NCI-H1930 (cell line): Measurements from ENCODE around the gene RCC1.
"Not testable (repeated sequence)": the region's sequence is repeated elsewhere in the genome, so short reads cannot be mapped to it uniquely, and the experiment has no call there.

Experiments used
- DNase-seq, 2 experiments: peaks; one replicate each; lab custom pipeline; 2025; lab: John Stamatoyannopoulos, UW

RCC1 gene

GRCh38 chr1:28548318-28548717, 42.5 kb downstream of the RCC1 start:
- no peak for DNase-seq

GRCh38 chr1:28551381-28551780, 45.5 kb downstream of the RCC1 start:
- no peak for DNase-seq

GRCh38 chr1:28552758-28553663, 47.2 kb downstream of the RCC1 start, which contains the start of gene TRNAU1AP:
TRNAU1AP (plus strand) TSS chr1:28553085; CDS start chr1:28553111, 26 bp downstream.
- peak; percentile 91 to 96 for DNase-seq

- no peak for DNase-seq
Measured at GRCh38 chr1:28560886-28561285, 55.0 kb downstream of the RCC1 start.

- DNase-seq, result no peak
Measured at GRCh38 chr1:28564310-28564709, 58.5 kb downstream of the RCC1 start.

GRCh38 chr1:28565040-28565439, 59.2 kb downstream of the RCC1 start:
- no peak for DNase-seq

GRCh38 chr1:28565726-28566125, 59.9 kb downstream of the RCC1 start:
- DNase-seq, result no peak

GRCh38 chr1:28566931-28567330, 61.1 kb downstream of the RCC1 start:
- DNase-seq, result no peak

- DNase-seq, result no peak
Measured at GRCh38 chr1:28571911-28572310, 66.1 kb downstream of the RCC1 start.

- not testable (repeated sequence) for DNase-seq
Measured at GRCh38 chr1:28572891-28573290, 67.0 kb downstream of the RCC1 start.

GRCh38 chr1:28573564-28573963, 67.7 kb downstream of the RCC1 start:
- no peak for DNase-seq

GRCh38 chr1:28577052-28577678, 71.3 kb downstream of the RCC1 start:
- no peak for DNase-seq

- DNase-seq, result no peak
Measured at GRCh38 chr1:28577738-28578536, 72.1 kb downstream of the RCC1 start.

- no peak for DNase-seq
Measured at GRCh38 chr1:28578696-28579218, 72.9 kb downstream of the RCC1 start.

GRCh38 chr1:28579401-28579800, 73.6 kb downstream of the RCC1 start:
- DNase-seq, result no peak

GRCh38 chr1:28580722-28581530, 75.1 kb downstream of the RCC1 start:
- DNase-seq, result peak in 1 of 2 experiments; percentile 53

GRCh38 chr1:28581531-28582247, 75.8 kb downstream of the RCC1 start:
- peak; percentile 90 to 97 for DNase-seq

- no peak for DNase-seq
Measured at GRCh38 chr1:28582248-28582615, 76.4 kb downstream of the RCC1 start.

GRCh38 chr1:28586585-28587391, 80.9 kb downstream of the RCC1 start:
- DNase-seq, result not testable (repeated sequence)
